GM13976 (cell line): Measurements from ENCODE around the gene FSD1.
A peak's percentile ranks its signal among the peaks of the same experiment; 100 is the strongest.
"Not testable (repeated sequence)": the region's sequence is repeated elsewhere in the genome, so short reads cannot be mapped to it uniquely, and the experiment has no call there.

Experiments
- DNase-seq: peaks from one replicate; pipeline ENCODE4 v3.0.0; 2012; ENCODE audit warnings: low spot score
- in situ Hi-C: fragments of 300-500 bp; cut with MboI; formaldehyde crosslinking; loops from one replicate; pipeline ENCODE4 v1.12.0; 2022; ENCODE audit warnings: low sequenced_read_pairs, mixed read lengths, inconsistent platforms; ENCODE audit not compliant: unreplicated experiment
- TF ChIP-seq, protein P1 (sequence below): IDR thresholded peaks from 2 replicates; pipeline ENCODE4 v1.5.1; 2012; ENCODE audit warnings: borderline replicate concordance, mild to moderate bottlenecking; ENCODE audit not compliant: insufficient read depth; ENCODE audit errors: extremely low read depth, missing control alignments, control extremely low read depth

FSD1 gene

GRCh38 chr19:4284974-4285373 is 19.4 kb upstream of the FSD1 start:
- in situ Hi-C loops: no loop called here

DNA sequence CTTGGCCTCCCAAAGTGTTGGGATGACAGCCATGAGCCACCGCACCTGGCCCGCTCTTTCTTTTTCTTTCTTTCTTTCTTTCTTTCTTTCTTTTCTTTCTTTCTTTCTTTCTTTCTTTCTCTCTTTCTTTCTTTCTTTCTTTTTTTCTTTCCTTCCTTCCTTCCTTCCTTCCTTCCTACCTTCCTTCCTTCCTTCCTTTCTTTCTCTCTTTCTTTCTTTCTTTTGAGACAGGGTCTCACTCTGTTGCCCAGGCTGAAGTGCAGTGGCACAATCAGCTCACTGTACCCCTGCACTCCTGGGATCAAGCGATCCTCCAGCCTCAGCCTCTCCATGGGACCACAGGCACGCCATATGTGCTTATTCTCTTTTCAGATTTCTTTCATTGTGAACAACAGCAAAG is 18.3 kb upstream of the FSD1 start:
- DNase-seq, in situ Hi-C loops: not testable (repeated sequence)

More at GRCh38 chr19:4284974-4285373, 19.4 kb upstream of the FSD1 start:
- no peak for DNase-seq
- TF ChIP-seq, protein P1, sequence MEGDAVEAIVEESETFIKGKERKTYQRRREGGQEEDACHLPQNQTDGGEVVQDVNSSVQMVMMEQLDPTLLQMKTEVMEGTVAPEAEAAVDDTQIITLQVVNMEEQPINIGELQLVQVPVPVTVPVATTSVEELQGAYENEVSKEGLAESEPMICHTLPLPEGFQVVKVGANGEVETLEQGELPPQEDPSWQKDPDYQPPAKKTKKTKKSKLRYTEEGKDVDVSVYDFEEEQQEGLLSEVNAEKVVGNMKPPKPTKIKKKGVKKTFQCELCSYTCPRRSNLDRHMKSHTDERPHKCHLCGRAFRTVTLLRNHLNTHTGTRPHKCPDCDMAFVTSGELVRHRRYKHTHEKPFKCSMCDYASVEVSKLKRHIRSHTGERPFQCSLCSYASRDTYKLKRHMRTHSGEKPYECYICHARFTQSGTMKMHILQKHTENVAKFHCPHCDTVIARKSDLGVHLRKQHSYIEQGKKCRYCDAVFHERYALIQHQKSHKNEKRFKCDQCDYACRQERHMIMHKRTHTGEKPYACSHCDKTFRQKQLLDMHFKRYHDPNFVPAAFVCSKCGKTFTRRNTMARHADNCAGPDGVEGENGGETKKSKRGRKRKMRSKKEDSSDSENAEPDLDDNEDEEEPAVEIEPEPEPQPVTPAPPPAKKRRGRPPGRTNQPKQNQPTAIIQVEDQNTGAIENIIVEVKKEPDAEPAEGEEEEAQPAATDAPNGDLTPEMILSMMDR: no peak

GRCh38 chr19:4288091-4288777 is 16.2 kb upstream of the FSD1 start:
- in situ Hi-C loops: no loop called here
- TF ChIP-seq, protein P1: no peak
- DNase-seq: no peak

DNA sequence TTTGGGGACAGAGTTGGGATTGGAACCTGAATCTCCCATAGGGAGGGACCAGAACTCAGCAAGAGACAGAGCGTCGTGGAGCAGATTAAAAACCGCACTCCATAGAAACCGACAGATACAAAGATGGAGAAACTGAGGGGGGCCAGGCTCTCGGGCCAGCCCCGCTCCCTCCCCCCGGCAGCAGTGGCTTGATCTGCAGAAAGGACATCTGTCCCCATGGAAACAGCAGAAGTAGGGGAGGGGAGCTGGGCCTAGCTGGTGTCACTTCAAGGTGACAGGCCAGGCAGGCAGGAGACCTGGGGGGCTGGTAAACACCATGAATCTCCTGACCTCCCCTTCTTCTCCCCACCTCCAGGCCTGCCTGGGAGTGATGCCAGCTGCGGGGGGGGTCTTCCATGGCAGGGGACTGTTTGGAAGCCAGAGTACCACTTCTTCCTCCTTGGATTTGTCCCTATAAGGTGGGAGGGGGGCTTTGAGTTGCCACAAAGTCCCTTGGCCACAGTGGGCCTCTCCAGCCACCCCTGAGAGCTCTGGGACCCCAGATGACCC is 13.1 kb upstream of the FSD1 start:
- no peak for DNase-seq
- in situ Hi-C loops: no loop called here
- TF ChIP-seq, protein P1: no peak

DNA sequence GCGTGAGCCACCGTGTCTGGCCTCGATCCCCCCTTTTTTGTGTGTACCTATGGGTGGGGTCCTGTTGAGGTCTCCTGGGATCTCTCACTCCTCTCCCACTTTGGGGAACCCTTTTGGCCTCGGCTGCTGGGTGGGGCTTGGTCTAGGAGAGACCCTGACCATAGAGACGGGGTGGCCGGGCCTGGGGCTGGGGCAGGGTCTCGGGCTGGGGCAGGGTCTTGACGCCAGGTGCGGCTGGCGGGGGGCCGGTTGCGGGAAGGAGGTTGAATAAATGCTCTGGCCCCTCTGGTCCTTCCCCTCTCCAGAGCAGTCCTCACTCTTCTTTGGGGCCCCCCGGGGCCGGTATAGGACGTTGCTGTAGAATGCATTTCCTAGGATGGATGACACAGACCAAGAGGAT is 11.9 kb upstream of the FSD1 start:
- no peak for DNase-seq
- in situ Hi-C loops: no loop called here
- TF ChIP-seq, protein P1: no peak

DNA sequence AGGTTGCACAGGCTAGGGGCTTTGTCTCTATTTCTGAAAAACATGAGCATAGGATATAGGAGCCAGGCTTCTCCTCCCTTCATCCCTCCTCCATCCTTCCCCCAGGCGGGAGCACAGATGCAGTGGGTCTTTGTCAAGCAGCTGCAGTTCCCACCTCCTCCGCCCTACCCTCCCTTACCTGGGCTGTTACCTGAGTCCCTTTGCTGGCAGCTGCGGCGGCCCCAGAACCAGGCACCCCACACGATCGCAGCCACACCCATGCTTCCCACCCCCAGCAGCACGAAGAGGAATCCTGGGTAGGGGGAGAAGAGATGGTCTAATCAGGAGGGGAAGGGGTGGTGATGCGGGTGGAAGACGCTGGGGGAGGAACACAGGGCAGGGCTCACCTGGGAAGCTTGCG is 10.0 kb upstream of the FSD1 start:
- in situ Hi-C loops: no loop called here
- TF ChIP-seq, protein P1: no peak
- no peak for DNase-seq

DNA sequence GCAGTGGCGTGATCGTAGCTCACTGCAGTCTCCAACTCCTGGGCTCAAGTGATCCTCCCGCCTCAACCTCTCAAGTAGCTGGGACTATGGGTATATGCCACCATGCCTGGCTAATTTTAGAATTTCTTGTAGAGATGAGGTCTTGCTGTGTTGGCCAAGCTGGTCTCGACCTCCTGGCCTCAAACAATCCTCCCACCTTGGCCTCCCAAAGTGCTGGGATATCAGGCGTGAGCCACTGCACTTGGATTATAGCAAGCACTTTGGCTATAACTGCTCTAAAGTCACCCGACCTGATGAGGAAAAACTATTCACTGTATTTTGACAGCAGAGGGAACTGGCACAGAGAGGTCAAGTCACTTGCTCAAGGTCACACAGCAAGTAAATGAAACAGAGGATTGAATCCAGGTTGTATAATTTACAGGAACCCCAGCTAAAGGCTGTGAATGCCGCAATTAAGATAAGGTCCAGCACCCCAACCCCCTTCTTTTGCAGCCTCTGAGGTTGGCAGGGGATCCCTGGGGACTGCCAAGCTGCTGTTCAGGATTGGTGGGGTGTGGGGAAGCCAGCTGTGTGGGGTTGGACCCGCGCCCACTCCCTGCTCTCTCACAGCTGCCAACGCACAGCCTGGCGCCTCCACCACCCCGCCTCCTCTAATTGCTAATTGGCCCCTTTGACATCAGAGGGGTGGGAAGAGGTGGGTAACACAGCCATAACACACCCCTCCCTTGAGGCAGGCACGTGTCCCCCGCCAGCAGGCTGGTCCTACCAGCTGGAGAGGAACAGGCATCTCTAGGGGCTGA is 8.2 kb upstream of the FSD1 start:
- TF ChIP-seq, protein P1: no peak
- DNase-seq: peak; percentile 32
- in situ Hi-C loops: no loop called here
